HepG2 (cell line): Measurements from ENCODE around the gene PRKCG. TPM values are rescaled to one million over a fixed set of nuclear protein-coding genes. Genes with fewer than 3 reads are reported as not detected.
"Not testable (repeated sequence)": the region's sequence is repeated elsewhere in the genome, so short reads cannot be mapped to it uniquely, and the experiment has no call there.

Source experiments
- ATAC-seq: fragments of 200-7000 bp; cut with Tn5 transposase; 3 replicates; pipeline ENCODE4 v1.9.1; 2020; ENCODE audit warnings: mild to moderate bottlenecking, moderate library complexity
- BruUV-seq: library from RNA; stranded (reverse); fragments of 400-500 nt; replicated peaks from 2 replicates; lab custom pipeline; 2021; lab: Mats Ljungman, UMichigan
- CTCF ChIA-PET: fragments of 300-600 bp; formaldehyde crosslinking; extraction: SDS; loops from one replicate; lab custom pipeline; 2021; ENCODE audit warnings: low total read pairs, inconsistent platforms, low intra/inter-chr PET ratio; lab: Yijun Ruan, JAX
- POLR2A ChIA-PET: fragments of 350-600 bp; sonication (Branson Sonifier 250); formaldehyde crosslinking; loops from one replicate; lab custom pipeline; 2020; ENCODE audit warnings: antibody characterized with exemption, inconsistent platforms; lab: Yijun Ruan, JAX
- DNase-seq: peaks from one replicate; pipeline ENCODE4 v3.0.0-alpha.2; 2015; ENCODE audit warnings: low spot score
- FAIRE-seq: peaks from 3 replicates; lab custom pipeline; 2011; peaks lifted over from hg19 to GRCh38; lab: Jason Lieb, UNC
- H2AFZ ChIP-seq: one replicate; pipeline ENCODE4 v1.6.1; 2011; ENCODE audit warnings: low read length, inconsistent platforms
- H3K27ac ChIP-seq: fragments of 300-600 bp; 3 replicates; pipeline ENCODE4 v1.8.0; 2011; ENCODE audit warnings: mixed run types, mild to moderate bottlenecking, mixed read lengths, low read length, inconsistent platforms; ENCODE audit not compliant: insufficient read depth; ENCODE audit errors: extremely low read length
- H3K27me3 ChIP-seq, 2 experiments: fragments of 200-600 bp in 1 of 2; 2 replicates in 1 of 2; 3 replicates in 1 of 2; pipeline versions ENCODE4 v1.6.0 to v1.8.0; 2011; ENCODE audit warnings: low read length in 2 of 2, mild to moderate bottlenecking in 2 of 2, moderate library complexity in 2 of 2, inconsistent platforms in 1 of 2; ENCODE audit not compliant: insufficient read depth in 2 of 2, control insufficient read depth in 1 of 2
- H3K36me3 ChIP-seq, 2 experiments: fragments of 200-600 bp in 1 of 2; replicated peaks in 1 of 2; 2 replicates in 1 of 2; 3 replicates in 1 of 2; pipeline versions ENCODE4 v1.5.1 to v1.8.0; 2011; ENCODE audit warnings: low read length in 2 of 2, inconsistent platforms in 1 of 2; ENCODE audit not compliant: insufficient read depth in 2 of 2, control insufficient read depth in 1 of 2
- H3K4me1 ChIP-seq: 2 replicates; pipeline ENCODE4 v1.5.1; 2012; ENCODE audit warnings: low read length, inconsistent platforms; ENCODE audit not compliant: insufficient read depth
- H3K4me2 ChIP-seq: 2 replicates; pipeline ENCODE4 v1.6.0; 2011; ENCODE audit warnings: low read depth, low read length, inconsistent platforms
- H3K4me3 ChIP-seq, 3 experiments: fragments of 200-600 bp in 1 of 3; sonication (generic), shearing (Covaris generic) in 1 of 3; replicated peaks in 1 of 3; 2 replicates each; pipeline ENCODE4 v1.5.1; 2011 to 2016; ENCODE audit warnings: low read length in 3 of 3, inconsistent platforms in 2 of 3, low read depth in 2 of 3, mild to moderate bottlenecking in 2 of 3, control low read depth in 1 of 3, mixed read lengths in 1 of 3; ENCODE audit not compliant: insufficient read depth in 1 of 3
- H3K79me2 ChIP-seq: one replicate; pipeline ENCODE4 v1.6.1; 2011; ENCODE audit warnings: low read length, inconsistent platforms; ENCODE audit not compliant: insufficient read depth
- H3K9ac ChIP-seq: 2 replicates; pipeline ENCODE4 v1.6.0; 2011; ENCODE audit warnings: mild to moderate bottlenecking, low read depth, low read length, inconsistent platforms; ENCODE audit not compliant: insufficient read depth
- H3K9me3 ChIP-seq: 2 replicates; pipeline ENCODE4 v1.5.1; 2012; ENCODE audit warnings: mild to moderate bottlenecking, low read length
- H4K20me1 ChIP-seq: 2 replicates; pipeline ENCODE4 v1.6.0; 2011; ENCODE audit warnings: inconsistent platforms, mild to moderate bottlenecking, low read length, moderate library complexity; ENCODE audit not compliant: insufficient read depth
- ATF1 ChIP-seq: IDR thresholded peaks from 2 replicates; pipeline ENCODE4 v1.6.1; 2016; ENCODE audit warnings: mild to moderate bottlenecking, control low read depth
- HIVEP1 ChIP-seq: sonication (generic); formaldehyde crosslinking; IDR thresholded peaks from 2 replicates; pipeline ENCODE4 v1.4.0; 2020; ENCODE audit warnings: mild to moderate bottlenecking, missing genetic modification reagents
- JDP2 ChIP-seq: sonication (generic); formaldehyde crosslinking; IDR thresholded peaks from 2 replicates; pipeline ENCODE4 v1.8.1; 2022; ENCODE audit warnings: missing genetic modification reagents, borderline replicate concordance
- JUN ChIP-seq: sonication (generic); formaldehyde crosslinking; IDR thresholded peaks from 2 replicates; pipeline ENCODE4 v1.4.0; 2020; ENCODE audit warnings: mild to moderate bottlenecking, missing genetic modification reagents
- KDM4B ChIP-seq: sonication (generic); formaldehyde crosslinking; IDR thresholded peaks from 2 replicates; pipeline ENCODE4 v1.4.0; 2020; ENCODE audit warnings: missing genetic modification reagents
- MEIS2 ChIP-seq: sonication (generic); formaldehyde crosslinking; IDR thresholded peaks from 2 replicates; pipeline ENCODE4 v1.9.0; 2021; ENCODE audit warnings: mild to moderate bottlenecking, missing genetic modification reagents
- SAP130 ChIP-seq: IDR thresholded peaks from 2 replicates; pipeline ENCODE4 v1.6.1; 2016; ENCODE audit warnings: low read depth
- ZBTB7A ChIP-seq: sonication (generic); formaldehyde crosslinking; IDR thresholded peaks from 2 replicates; pipeline ENCODE4 v1.8.0; 2022; ENCODE audit warnings: mild to moderate bottlenecking, missing genetic modification reagents
- ZNF180 ChIP-seq: sonication (generic); formaldehyde crosslinking; IDR thresholded peaks from 2 replicates; pipeline ENCODE4 v1.4.0; 2020; ENCODE audit warnings: low read depth, missing genetic modification reagents, borderline replicate concordance
- ZNF253 ChIP-seq: sonication (generic); formaldehyde crosslinking; IDR thresholded peaks from 2 replicates; pipeline ENCODE4 v1.8.0; 2022; ENCODE audit warnings: mild to moderate bottlenecking, missing genetic modification reagents, borderline replicate concordance
- ZNF276 ChIP-seq: sonication (generic); formaldehyde crosslinking; IDR thresholded peaks from 2 replicates; pipeline ENCODE4 v1.4.0; 2020; ENCODE audit warnings: mild to moderate bottlenecking, low read depth, missing genetic modification reagents
- ZNF317 ChIP-seq: sonication (generic); formaldehyde crosslinking; IDR thresholded peaks from 2 replicates; pipeline ENCODE4 v1.5.0; 2020; ENCODE audit warnings: mild to moderate bottlenecking, missing genetic modification reagents
- ZNF329 ChIP-seq: sonication (generic); formaldehyde crosslinking; IDR thresholded peaks from 2 replicates; pipeline ENCODE4 v1.9.0; 2021; ENCODE audit warnings: low read depth, mild to moderate bottlenecking, missing genetic modification reagents
- ZNF503 ChIP-seq: sonication (generic); formaldehyde crosslinking; IDR thresholded peaks from 2 replicates; pipeline ENCODE4 v1.4.0; 2020; ENCODE audit warnings: missing genetic modification reagents
- ZNF547 ChIP-seq: sonication (generic); formaldehyde crosslinking; IDR thresholded peaks from 2 replicates; pipeline ENCODE4 v1.5.1; 2020; ENCODE audit warnings: mild to moderate bottlenecking, missing genetic modification reagents
- ZNF572 ChIP-seq: sonication (generic); formaldehyde crosslinking; IDR thresholded peaks from 2 replicates; pipeline ENCODE4 v1.5.1; 2020; ENCODE audit warnings: mild to moderate bottlenecking, missing genetic modification reagents
- WGBS: methylation state at CpG from one replicate; pipeline ENCODE4 v1.1.6; 2017; ENCODE audit warnings: low lambda C conversion rate; 5-methylcytosine and 5-hydroxymethylcytosine counted together
- in situ Hi-C: cut with HindIII; loops from 2 replicates; pipeline ENCODE4 v1.10.0; 2017; ENCODE audit warnings: low pct_unique_long_range_greater_than_20kb; ENCODE audit not compliant: extremely low pct_ligation_motif_present
- intact Hi-C: fragments of 100-400 bp; cut with micrococcal nuclease; formaldehyde crosslinking; loops from one replicate; pipeline ENCODE4 v1.10.0; 2022; ENCODE audit not compliant: unreplicated experiment
- polyA plus RNA-seq, 8 experiments: library from polyadenylated mRNA; depleted of rRNA in 3 of 8; stranded (reverse) in 7 of 8; unstranded in 1 of 8; fragments of >200 nt; fragmentation: Illumina TruSeq in 4 of 8; extraction: Trizol in 4 of 8; gene quantifications; 2 replicates each; pipeline versions ENCODE4 v1.2.1 to v1.2.3, GENCODE V29; 2011 to 2016; ENCODE audit warnings: low read depth in 4 of 8, missing spikeins in 1 of 8, mixed read lengths in 1 of 8; ENCODE audit not compliant: insufficient read depth in 1 of 8
- total RNA-seq, 5 experiments: library from RNA; depleted of rRNA; stranded (reverse); fragments of >200 nt; fragmentation: Illumina TruSeq; extraction: Trizol; gene quantifications; 2 replicates each; pipeline ENCODE4 v1.2.3, GENCODE V29; 2016; ENCODE audit warnings: low read depth in 1 of 5

The PRKCG gene
- total and polyA plus RNA-seq, 2 of the 13 experiments (the other 11 are each of a cell fraction or from before 2014, with no cell fraction given), result 0.02 to 0.03 TPM

- TF ChIP-seq ZNF276 (CRISPR knock-in tag) (peak; percentile 56; the same call in 1 of the 2 replicates), ZNF547 (peak; percentile 67; the same call in 1 of the 2 replicates), ZNF503 (CRISPR knock-in tag) (no peak), JUN (CRISPR knock-in tag) (no peak), MEIS2 (peak; percentile 38; the same call in 1 of the 2 replicates), ZNF572 (CRISPR knock-in tag) (no peak), ZNF329 (CRISPR knock-in tag) (no peak), ZNF253 (no peak), KDM4B (CRISPR knock-in tag) (no peak; the same call in 1 of the 2 replicates), ZNF180 (CRISPR knock-in tag) (no peak), ATF1 (CRISPR knock-in tag) (no peak), ZNF317 (CRISPR knock-in tag) (peak; percentile 60), HIVEP1 (peak; percentile 98), ZBTB7A (CRISPR knock-in tag) (no peak; the same call in none of the 2 replicates), JDP2 (no peak), SAP130 (CRISPR knock-in tag) (peak; percentile 83)
These were observed 12.8 kb upstream of the PRKCG start (continued) for GRCh38 chr19:53868892-53869804.

- intact Hi-C loops, result loop anchor here (1.0 kb wide), 2 partner anchors 9 to 17 kb away; no protein-coding TSS in a partner anchor
- H3K4me2 ChIP-seq, result peak overlapping the region; percentile 93
- H4K20me1 ChIP-seq, result peaks cover 21% of the 10 kb centered on the region; the same call in 1 of the 2 replicates
- H3K27ac ChIP-seq, result peak overlapping the region; percentile 98
- POLR2A ChIA-PET, result interaction anchor here (1.7 kb wide), 1 partner anchor 9 kb away, joined by 9 read pairs; no protein-coding TSS in a partner anchor
- DNase-seq, in situ Hi-C loops, ATAC-seq, CTCF ChIA-PET, H2AFZ ChIP-seq, H3K27me3 ChIP-seq, BruUV-seq, H3K4me1 ChIP-seq, FAIRE-seq, H3K9me3 ChIP-seq: not testable (repeated sequence)
- H3K79me2 ChIP-seq, result peaks cover 33% of the 10 kb centered on the region
- H3K36me3 ChIP-seq, result peaks cover 10 to 37% of the 10 kb centered on the region in 2 experiments; a peak in 4 of 5 replicates
- peak overlapping the region; percentile 100 for H3K9ac ChIP-seq
- peak overlapping the region; percentile 76 to 99 (median 99) for H3K4me3 ChIP-seq
- 48% methylated on average over 11 of the region's 24 CpGs for WGBS
These were observed 12.1 kb upstream of the PRKCG start for GRCh38 chr19:53869805-53870484.
